ENCODE data around the gene RRAS2.

RRAS2 gene

DNA sequence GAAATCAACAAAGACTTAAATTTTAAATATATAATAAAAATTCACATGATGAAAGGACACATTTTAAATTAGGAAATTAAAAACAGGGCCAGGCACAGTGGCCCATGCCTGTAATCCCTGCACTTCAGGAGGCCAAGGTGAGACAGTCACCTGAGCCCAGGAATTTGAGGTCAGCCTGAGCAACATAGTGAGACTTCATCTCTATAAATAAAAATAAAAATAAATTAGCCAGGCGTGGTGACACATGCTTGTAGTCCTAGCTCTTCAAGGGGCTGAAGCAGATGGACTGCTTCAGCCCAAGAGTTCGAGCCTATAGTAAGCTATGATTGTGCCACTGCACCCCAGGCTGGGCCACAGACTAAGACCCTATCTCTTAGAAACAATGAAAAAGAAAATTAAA is 29.3 kb downstream of the RRAS2 start:
- peaks cover 37% of the 10 kb centered on the region; the same call in 1 of the 2 replicates for H4K20me1 ChIP-seq (ENCODE audit: insufficient read depth, low read length)
- H2AFZ ChIP-seq (ENCODE audit: low read depth, low read length): no peak overlapping the region
- H3K27ac ChIP-seq (ENCODE audit: low read length): no peak overlapping the region
- H3K36me3 ChIP-seq (ENCODE audit: insufficient read depth, low read length): no peaks in the 10 kb centered on the region
- DNase-seq: no peak
- H3K79me2 ChIP-seq (ENCODE audit: insufficient read depth, low read length): peaks cover 95% of the 10 kb centered on the region
- peaks cover 21% of the 10 kb centered on the region for H3K4me1 ChIP-seq (ENCODE audit: insufficient read depth, low read length)
- ATAC-seq (ENCODE audit: insufficient read depth, low read depth): no peak
- H3K9ac ChIP-seq (ENCODE audit: low read depth, low read length): no peak overlapping the region
- no peak overlapping the region for H3K4me3 ChIP-seq (ENCODE audit: low read depth in 1 of 2, low read length in 2 of 2)
- H3K9me3 ChIP-seq (ENCODE audit: insufficient read depth, low read length, severe bottlenecking): no peaks in the 10 kb centered on the region
- H3K27me3 ChIP-seq (ENCODE audit: insufficient read depth, low read length, poor library complexity): no peaks in the 10 kb centered on the region
- no peak overlapping the region for H3K4me2 ChIP-seq (ENCODE audit: insufficient read depth, low read length)
- TF ChIP-seq, protein P1, sequence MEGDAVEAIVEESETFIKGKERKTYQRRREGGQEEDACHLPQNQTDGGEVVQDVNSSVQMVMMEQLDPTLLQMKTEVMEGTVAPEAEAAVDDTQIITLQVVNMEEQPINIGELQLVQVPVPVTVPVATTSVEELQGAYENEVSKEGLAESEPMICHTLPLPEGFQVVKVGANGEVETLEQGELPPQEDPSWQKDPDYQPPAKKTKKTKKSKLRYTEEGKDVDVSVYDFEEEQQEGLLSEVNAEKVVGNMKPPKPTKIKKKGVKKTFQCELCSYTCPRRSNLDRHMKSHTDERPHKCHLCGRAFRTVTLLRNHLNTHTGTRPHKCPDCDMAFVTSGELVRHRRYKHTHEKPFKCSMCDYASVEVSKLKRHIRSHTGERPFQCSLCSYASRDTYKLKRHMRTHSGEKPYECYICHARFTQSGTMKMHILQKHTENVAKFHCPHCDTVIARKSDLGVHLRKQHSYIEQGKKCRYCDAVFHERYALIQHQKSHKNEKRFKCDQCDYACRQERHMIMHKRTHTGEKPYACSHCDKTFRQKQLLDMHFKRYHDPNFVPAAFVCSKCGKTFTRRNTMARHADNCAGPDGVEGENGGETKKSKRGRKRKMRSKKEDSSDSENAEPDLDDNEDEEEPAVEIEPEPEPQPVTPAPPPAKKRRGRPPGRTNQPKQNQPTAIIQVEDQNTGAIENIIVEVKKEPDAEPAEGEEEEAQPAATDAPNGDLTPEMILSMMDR (IDR thresholded peaks at IDR 0.05; ENCODE audit: borderline replicate concordance, extremely low read depth, low read length, poor library complexity, severe bottlenecking): no peak
- TF ChIP-seq EZH2 (IDR thresholded peaks at IDR 0.05; ENCODE audit: borderline replicate concordance, low read depth, low read length, severe bottlenecking): no peak

DNA sequence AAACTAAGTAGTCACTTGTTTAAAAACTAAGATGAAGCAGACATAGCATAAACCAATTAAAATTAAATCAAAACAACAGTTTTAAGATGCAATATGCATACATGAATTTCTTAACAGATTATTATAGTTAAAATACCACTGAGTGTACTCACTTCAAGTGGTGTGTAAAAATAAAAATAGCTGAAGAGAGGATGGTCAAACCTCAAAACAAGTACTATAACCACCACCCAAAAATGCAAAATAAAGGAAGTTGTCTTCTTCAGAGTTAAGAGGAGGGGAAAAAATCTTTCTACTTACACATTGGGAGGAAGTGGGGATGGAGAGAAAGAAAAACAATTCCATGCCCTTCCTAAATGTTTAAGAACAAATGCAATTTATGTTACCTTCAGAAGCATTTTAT is 31.9 kb downstream of the RRAS2 start:
- Histone ChIP-seq H2AFZ (ENCODE audit: low read depth, low read length) (no peak overlapping the region), H3K27me3 (ENCODE audit: insufficient read depth, low read length, poor library complexity) (no peaks in the 10 kb centered on the region), H4K20me1 (ENCODE audit: insufficient read depth, low read length) (peaks cover 40% of the 10 kb centered on the region; the same call in 1 of the 2 replicates), H3K4me2 (ENCODE audit: insufficient read depth, low read length) (no peak overlapping the region), H3K4me3 (ENCODE audit: low read depth in 1 of 2, low read length in 2 of 2) (no peak overlapping the region), H3K9ac (ENCODE audit: low read depth, low read length) (no peak overlapping the region), H3K79me2 (ENCODE audit: insufficient read depth, low read length) (peaks cover 95% of the 10 kb centered on the region), H3K4me1 (ENCODE audit: insufficient read depth, low read length) (peaks cover 22% of the 10 kb centered on the region), H3K9me3 (ENCODE audit: insufficient read depth, low read length, severe bottlenecking) (no peaks in the 10 kb centered on the region), H3K27ac (ENCODE audit: low read length) (no peak overlapping the region; the same call in 1 of the 2 replicates), H3K36me3 (ENCODE audit: insufficient read depth, low read length) (no peaks in the 10 kb centered on the region)
- TF ChIP-seq, protein P1 (IDR thresholded peaks at IDR 0.05; ENCODE audit: borderline replicate concordance, extremely low read depth, low read length, poor library complexity, severe bottlenecking): no peak
- TF ChIP-seq EZH2 (IDR thresholded peaks at IDR 0.05; ENCODE audit: borderline replicate concordance, low read depth, low read length, severe bottlenecking): no peak
- DNase-seq (no peak), ATAC-seq (ENCODE audit: insufficient read depth, low read depth) (0 out of 3 replicates have a peak, but pooled peaks have one; percentile 29)

DNA sequence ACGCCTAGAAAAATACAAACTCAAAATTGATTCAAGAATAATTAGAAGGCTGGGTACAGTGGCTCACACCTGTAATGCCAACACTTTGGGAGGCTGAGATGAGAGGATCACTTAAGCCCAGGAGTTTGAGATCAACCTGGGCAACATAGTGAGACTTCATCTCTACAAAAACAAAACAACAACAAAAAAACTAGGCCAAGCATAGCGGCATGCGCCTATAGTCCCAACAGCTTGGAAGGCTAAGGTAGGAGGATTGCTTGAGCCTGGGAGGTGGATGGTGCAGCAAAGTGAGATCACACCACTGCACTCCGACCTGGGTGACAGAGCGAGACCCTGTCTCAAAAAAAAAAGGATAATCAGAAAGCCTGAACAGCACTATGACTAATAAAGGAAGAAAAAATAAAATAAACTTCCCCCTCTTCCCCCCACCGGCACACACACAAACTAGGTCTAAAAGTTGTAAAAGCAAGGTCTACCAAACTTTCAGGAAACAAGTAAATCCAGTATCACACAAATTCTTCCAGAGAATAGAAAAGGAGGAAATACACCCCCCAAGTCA is 35.8 kb downstream of the RRAS2 start:
- Histone ChIP-seq H3K79me2 (ENCODE audit: insufficient read depth, low read length) (peaks cover 90% of the 10 kb centered on the region), H3K36me3 (ENCODE audit: insufficient read depth, low read length) (no peaks in the 10 kb centered on the region), H4K20me1 (ENCODE audit: insufficient read depth, low read length) (peaks cover 48% of the 10 kb centered on the region), H3K27ac (ENCODE audit: low read length) (no peak overlapping the region), H3K9me3 (ENCODE audit: insufficient read depth, low read length, severe bottlenecking) (no peaks in the 10 kb centered on the region), H3K4me1 (ENCODE audit: insufficient read depth, low read length) (peaks cover 50% of the 10 kb centered on the region), H3K4me3 (ENCODE audit: low read depth in 1 of 2, low read length in 2 of 2) (no peak overlapping the region), H3K9ac (ENCODE audit: low read depth, low read length) (no peak overlapping the region), H3K27me3 (ENCODE audit: insufficient read depth, low read length, poor library complexity) (no peaks in the 10 kb centered on the region), H2AFZ (ENCODE audit: low read depth, low read length) (no peak overlapping the region), H3K4me2 (ENCODE audit: insufficient read depth, low read length) (no peak overlapping the region)
- TF ChIP-seq EZH2 (IDR thresholded peaks at IDR 0.05; ENCODE audit: borderline replicate concordance, low read depth, low read length, severe bottlenecking): no peak
- TF ChIP-seq, protein P1 (IDR thresholded peaks at IDR 0.05; ENCODE audit: borderline replicate concordance, extremely low read depth, low read length, poor library complexity, severe bottlenecking): no peak
- no peak for ATAC-seq (ENCODE audit: insufficient read depth, low read depth)
- no peak for DNase-seq

Data from DND-41 (cell line).